A549 (cell line): Measurements from ENCODE around the gene TESK2.
A peak's percentile ranks its signal among the peaks of the same experiment; 100 is the strongest.

Experiments
- CEBPB ChIP-seq, 2 experiments: fragments of >200 bp in 1 of 2; sonication (Bioruptor Twin) in 1 of 2; formaldehyde crosslinking in 1 of 2; IDR thresholded peaks; 2 replicates each; pipeline ENCODE4 v1.6.1; 2012 to 2016
- GATA3 ChIP-seq: IDR thresholded peaks from 2 replicates; pipeline ENCODE4 v1.6.1; 2012; ENCODE audit warnings: borderline replicate concordance
- MAFK ChIP-seq: fragments of 450-650 bp; IDR thresholded peaks from 2 replicates; pipeline ENCODE4 v1.6.1; 2014; ENCODE audit not compliant: partially characterized antibody
- POLR2A ChIP-seq: IDR thresholded peaks from 2 replicates; pipeline ENCODE4 v1.6.1; 2012; ENCODE audit warnings: mild to moderate bottlenecking, low read length
- RARB ChIP-seq: fragments of 250-450 bp; sonication (Bioruptor Pico); IDR thresholded peaks from 2 replicates; pipeline ENCODE4 v1.8.0; 2021; ENCODE audit warnings: mild to moderate bottlenecking, moderate library complexity
- SREBF2 ChIP-seq: fragments of 450-650 bp; IDR thresholded peaks from 2 replicates; pipeline ENCODE4 v1.6.1; 2014; ENCODE audit warnings: mild to moderate bottlenecking, moderate library complexity
- TF ChIP-seq, protein P1 (sequence below): IDR thresholded peaks from 2 replicates; pipeline ENCODE4 v1.6.1; 2012
- TF ChIP-seq, protein P2 (sequence below): fragments of >200 bp; sonication (Bioruptor Twin); formaldehyde crosslinking; IDR thresholded peaks from 3 replicates; pipeline ENCODE4 v1.6.1; 2016
- TF ChIP-seq, protein P3 (sequence below): fragments of >200 bp; sonication (Bioruptor Twin); formaldehyde crosslinking; IDR thresholded peaks from 3 replicates; pipeline ENCODE4 v1.5.1; 2016
- TF ChIP-seq, protein P4 (sequence below): fragments of 200-600 bp; sonication (generic); IDR thresholded peaks from 2 replicates; pipeline ENCODE4 v1.6.1; 2016; ENCODE audit warnings: antibody characterized with exemption, mild to moderate bottlenecking, moderate library complexity

DNA sequence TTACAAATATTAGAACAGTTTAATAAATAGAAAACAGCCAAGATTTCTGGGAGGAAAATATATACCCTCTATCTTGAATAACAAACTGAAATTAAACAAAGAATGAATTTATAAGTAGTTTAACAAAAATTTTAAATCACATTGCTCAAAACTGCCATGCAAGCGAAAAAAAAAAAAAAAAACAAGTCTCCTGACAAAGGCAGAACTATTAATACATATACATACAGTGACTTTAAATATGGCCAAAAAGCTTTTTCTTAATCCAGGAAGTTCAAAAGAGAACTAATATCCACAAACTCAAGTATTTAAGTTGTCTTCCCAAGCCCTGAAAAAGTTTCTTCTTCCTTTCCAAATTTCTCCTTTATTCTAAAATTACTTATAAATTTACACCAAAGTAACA, 87.2 kb downstream of the TESK2 start:
- TF ChIP-seq, protein P1, sequence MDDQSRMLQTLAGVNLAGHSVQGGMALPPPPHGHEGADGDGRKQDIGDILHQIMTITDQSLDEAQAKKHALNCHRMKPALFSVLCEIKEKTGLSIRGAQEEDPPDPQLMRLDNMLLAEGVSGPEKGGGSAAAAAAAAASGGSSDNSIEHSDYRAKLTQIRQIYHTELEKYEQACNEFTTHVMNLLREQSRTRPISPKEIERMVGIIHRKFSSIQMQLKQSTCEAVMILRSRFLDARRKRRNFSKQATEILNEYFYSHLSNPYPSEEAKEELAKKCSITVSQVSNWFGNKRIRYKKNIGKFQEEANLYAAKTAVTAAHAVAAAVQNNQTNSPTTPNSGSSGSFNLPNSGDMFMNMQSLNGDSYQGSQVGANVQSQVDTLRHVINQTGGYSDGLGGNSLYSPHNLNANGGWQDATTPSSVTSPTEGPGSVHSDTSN = no peak
- TF ChIP-seq, protein P2, sequence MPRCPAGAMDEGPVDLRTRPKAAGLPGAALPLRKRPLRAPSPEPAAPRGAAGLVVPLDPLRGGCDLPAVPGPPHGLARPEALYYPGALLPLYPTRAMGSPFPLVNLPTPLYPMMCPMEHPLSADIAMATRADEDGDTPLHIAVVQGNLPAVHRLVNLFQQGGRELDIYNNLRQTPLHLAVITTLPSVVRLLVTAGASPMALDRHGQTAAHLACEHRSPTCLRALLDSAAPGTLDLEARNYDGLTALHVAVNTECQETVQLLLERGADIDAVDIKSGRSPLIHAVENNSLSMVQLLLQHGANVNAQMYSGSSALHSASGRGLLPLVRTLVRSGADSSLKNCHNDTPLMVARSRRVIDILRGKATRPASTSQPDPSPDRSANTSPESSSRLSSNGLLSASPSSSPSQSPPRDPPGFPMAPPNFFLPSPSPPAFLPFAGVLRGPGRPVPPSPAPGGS = no peak
- TF ChIP-seq, protein P3, sequence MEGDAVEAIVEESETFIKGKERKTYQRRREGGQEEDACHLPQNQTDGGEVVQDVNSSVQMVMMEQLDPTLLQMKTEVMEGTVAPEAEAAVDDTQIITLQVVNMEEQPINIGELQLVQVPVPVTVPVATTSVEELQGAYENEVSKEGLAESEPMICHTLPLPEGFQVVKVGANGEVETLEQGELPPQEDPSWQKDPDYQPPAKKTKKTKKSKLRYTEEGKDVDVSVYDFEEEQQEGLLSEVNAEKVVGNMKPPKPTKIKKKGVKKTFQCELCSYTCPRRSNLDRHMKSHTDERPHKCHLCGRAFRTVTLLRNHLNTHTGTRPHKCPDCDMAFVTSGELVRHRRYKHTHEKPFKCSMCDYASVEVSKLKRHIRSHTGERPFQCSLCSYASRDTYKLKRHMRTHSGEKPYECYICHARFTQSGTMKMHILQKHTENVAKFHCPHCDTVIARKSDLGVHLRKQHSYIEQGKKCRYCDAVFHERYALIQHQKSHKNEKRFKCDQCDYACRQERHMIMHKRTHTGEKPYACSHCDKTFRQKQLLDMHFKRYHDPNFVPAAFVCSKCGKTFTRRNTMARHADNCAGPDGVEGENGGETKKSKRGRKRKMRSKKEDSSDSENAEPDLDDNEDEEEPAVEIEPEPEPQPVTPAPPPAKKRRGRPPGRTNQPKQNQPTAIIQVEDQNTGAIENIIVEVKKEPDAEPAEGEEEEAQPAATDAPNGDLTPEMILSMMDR = no peak
- TF ChIP-seq GATA3 = no peak
- TF ChIP-seq, protein P4, sequence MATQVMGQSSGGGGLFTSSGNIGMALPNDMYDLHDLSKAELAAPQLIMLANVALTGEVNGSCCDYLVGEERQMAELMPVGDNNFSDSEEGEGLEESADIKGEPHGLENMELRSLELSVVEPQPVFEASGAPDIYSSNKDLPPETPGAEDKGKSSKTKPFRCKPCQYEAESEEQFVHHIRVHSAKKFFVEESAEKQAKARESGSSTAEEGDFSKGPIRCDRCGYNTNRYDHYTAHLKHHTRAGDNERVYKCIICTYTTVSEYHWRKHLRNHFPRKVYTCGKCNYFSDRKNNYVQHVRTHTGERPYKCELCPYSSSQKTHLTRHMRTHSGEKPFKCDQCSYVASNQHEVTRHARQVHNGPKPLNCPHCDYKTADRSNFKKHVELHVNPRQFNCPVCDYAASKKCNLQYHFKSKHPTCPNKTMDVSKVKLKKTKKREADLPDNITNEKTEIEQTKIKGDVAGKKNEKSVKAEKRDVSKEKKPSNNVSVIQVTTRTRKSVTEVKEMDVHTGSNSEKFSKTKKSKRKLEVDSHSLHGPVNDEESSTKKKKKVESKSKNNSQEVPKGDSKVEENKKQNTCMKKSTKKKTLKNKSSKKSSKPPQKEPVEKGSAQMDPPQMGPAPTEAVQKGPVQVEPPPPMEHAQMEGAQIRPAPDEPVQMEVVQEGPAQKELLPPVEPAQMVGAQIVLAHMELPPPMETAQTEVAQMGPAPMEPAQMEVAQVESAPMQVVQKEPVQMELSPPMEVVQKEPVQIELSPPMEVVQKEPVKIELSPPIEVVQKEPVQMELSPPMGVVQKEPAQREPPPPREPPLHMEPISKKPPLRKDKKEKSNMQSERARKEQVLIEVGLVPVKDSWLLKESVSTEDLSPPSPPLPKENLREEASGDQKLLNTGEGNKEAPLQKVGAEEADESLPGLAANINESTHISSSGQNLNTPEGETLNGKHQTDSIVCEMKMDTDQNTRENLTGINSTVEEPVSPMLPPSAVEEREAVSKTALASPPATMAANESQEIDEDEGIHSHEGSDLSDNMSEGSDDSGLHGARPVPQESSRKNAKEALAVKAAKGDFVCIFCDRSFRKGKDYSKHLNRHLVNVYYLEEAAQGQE = no peak
- no peak for TF ChIP-seq CEBPB (IDR thresholded peaks at IDR 0.05)
- TF ChIP-seq SREBF2 = no peak
- TF ChIP-seq RARB (CRISPR knock-in tag) = no peak
- no peak for TF ChIP-seq POLR2A
- peak; percentile 62 for TF ChIP-seq MAFK
